Ishikawa (cell line): ENCODE data around the gene NKX2-1.

Experiments
- CREB1 ChIP-seq: IDR thresholded peaks from 2 replicates; pipeline ENCODE4 v1.6.1; 2012; ENCODE audit warnings: low read depth
- EGR1 ChIP-seq: IDR thresholded peaks from 2 replicates; pipeline ENCODE4 v1.6.1; 2012
- EP300 ChIP-seq: IDR thresholded peaks from 2 replicates; pipeline ENCODE4 v1.6.1; 2012; ENCODE audit warnings: borderline replicate concordance
- FOXM1 ChIP-seq: IDR thresholded peaks from 2 replicates; pipeline ENCODE4 v1.6.1; 2012; ENCODE audit warnings: low read depth, borderline replicate concordance
- MAX ChIP-seq: IDR thresholded peaks from 2 replicates; pipeline ENCODE4 v1.6.1; 2012
- NFIC ChIP-seq: IDR thresholded peaks from 2 replicates; pipeline ENCODE4 v1.6.1; 2012
- TAF1 ChIP-seq: IDR thresholded peaks from 2 replicates; pipeline ENCODE4 v1.6.1; 2012; ENCODE audit warnings: low read depth, mild to moderate bottlenecking
- USF1 ChIP-seq: IDR thresholded peaks from 2 replicates; pipeline ENCODE4 v1.6.1; 2012
- YY1 ChIP-seq: IDR thresholded peaks from 2 replicates; pipeline ENCODE4 v1.6.1; 2012; ENCODE audit warnings: low read depth
- TF ChIP-seq, protein P1 (sequence below): IDR thresholded peaks from 2 replicates; pipeline ENCODE4 v1.6.1; 2012; ENCODE audit warnings: low read depth, mild to moderate bottlenecking

GRCh38 chr14:36485773-36486172 is 34.3 kb downstream of the NKX2-1 start:
- TF ChIP-seq MAX: no peak
- TF ChIP-seq CREB1: no peak
- TF ChIP-seq USF1: no peak
- TF ChIP-seq YY1: no peak
- no peak for TF ChIP-seq FOXM1
- TF ChIP-seq TAF1: no peak
- TF ChIP-seq NFIC: no peak
- TF ChIP-seq EP300: no peak
- no peak for TF ChIP-seq EGR1
- TF ChIP-seq, protein P1, sequence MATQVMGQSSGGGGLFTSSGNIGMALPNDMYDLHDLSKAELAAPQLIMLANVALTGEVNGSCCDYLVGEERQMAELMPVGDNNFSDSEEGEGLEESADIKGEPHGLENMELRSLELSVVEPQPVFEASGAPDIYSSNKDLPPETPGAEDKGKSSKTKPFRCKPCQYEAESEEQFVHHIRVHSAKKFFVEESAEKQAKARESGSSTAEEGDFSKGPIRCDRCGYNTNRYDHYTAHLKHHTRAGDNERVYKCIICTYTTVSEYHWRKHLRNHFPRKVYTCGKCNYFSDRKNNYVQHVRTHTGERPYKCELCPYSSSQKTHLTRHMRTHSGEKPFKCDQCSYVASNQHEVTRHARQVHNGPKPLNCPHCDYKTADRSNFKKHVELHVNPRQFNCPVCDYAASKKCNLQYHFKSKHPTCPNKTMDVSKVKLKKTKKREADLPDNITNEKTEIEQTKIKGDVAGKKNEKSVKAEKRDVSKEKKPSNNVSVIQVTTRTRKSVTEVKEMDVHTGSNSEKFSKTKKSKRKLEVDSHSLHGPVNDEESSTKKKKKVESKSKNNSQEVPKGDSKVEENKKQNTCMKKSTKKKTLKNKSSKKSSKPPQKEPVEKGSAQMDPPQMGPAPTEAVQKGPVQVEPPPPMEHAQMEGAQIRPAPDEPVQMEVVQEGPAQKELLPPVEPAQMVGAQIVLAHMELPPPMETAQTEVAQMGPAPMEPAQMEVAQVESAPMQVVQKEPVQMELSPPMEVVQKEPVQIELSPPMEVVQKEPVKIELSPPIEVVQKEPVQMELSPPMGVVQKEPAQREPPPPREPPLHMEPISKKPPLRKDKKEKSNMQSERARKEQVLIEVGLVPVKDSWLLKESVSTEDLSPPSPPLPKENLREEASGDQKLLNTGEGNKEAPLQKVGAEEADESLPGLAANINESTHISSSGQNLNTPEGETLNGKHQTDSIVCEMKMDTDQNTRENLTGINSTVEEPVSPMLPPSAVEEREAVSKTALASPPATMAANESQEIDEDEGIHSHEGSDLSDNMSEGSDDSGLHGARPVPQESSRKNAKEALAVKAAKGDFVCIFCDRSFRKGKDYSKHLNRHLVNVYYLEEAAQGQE: no peak
